Measurements from ENCODE around the gene CPS1.

GRCh38 chr2:210567279-210567678 is 10.9 kb downstream of the CPS1 start:
- TF ChIP-seq CTCF (IDR thresholded peaks at IDR 0.05; ENCODE audit: extremely low read depth in 1 of 2, insufficient read depth in 1 of 2, low read depth in 1 of 2, low read length in 2 of 2) (no peak), POLR2A (IDR thresholded peaks at IDR 0.05; ENCODE audit: low read depth, low read length) (no peak), EZH2 (IDR thresholded peaks at IDR 0.05; ENCODE audit: borderline replicate concordance, low read depth, low read length, severe bottlenecking) (no peak), POLR2AphosphoS5 (IDR thresholded peaks at IDR 0.05; ENCODE audit: insufficient read depth, low read depth, low read length) (no peak), JUN (IDR thresholded peaks at IDR 0.05; ENCODE audit: borderline replicate concordance, insufficient read depth, insufficient read length, low read depth) (no peak), FOS (IDR thresholded peaks at IDR 0.05; ENCODE audit: borderline replicate concordance, insufficient read depth, low read length) (no peak), MYC (IDR thresholded peaks at IDR 0.05; ENCODE audit: low read depth, low read length) (no peak), MAX (IDR thresholded peaks at IDR 0.05; ENCODE audit: insufficient read depth, insufficient read length) (no peak)
